ENCODE results near the gene USP31.

GRCh38 chr16:23141500-23141899 lies 7.8 kb downstream of the USP31 start:
- TF ChIP-seq CTCF (IDR thresholded peaks at IDR 0.05): no peak
- no peak for TF ChIP-seq POLR2AphosphoS5 (IDR thresholded peaks at IDR 0.05)
